ENCODE measurements around the gene HRH3.

GRCh38 chr20:62255976-62256375 lies 35.9 kb upstream of the HRH3 start:
- TF ChIP-seq CTCF (IDR thresholded peaks at IDR 0.05; ENCODE audit: low read length) (no peak), EZH2 (IDR thresholded peaks at IDR 0.05; ENCODE audit: borderline replicate concordance, low read length) (no peak)

Measured in OCI-LY1 (cell line).